Glomerular endothelial cell (primary cell): ENCODE data around the gene CYP19A1. TPM values are rescaled to one million over a fixed set of nuclear protein-coding genes. Genes with fewer than 3 reads are reported as not detected.
"Not testable (repeated sequence)": the region's sequence is repeated elsewhere in the genome, so short reads cannot be mapped to it uniquely, and the experiment has no call there.

Source experiments
- DNase-seq: peaks from one replicate; pipeline ENCODE4 v3.0.0-alpha.2; 2011; ENCODE audit warnings: low read depth, low spot score; ENCODE audit errors: extremely low read depth
- total RNA-seq: library from RNA; depleted of rRNA; stranded (reverse); fragments of >200 nt; gene quantifications from 2 replicates; pipeline ENCODE4 v1.2.3, GENCODE V29; 2015

CYP19A1 gene
- total RNA-seq, 1 donor from 2014 or later, result not detected

- DNase-seq, result no peak
Measured at GRCh38 chr15:51302480-51302879, 35.9 kb downstream of the CYP19A1 start.

GRCh38 chr15:51299187-51300015, 39.0 kb downstream of the CYP19A1 start:
- DNase-seq, result no peak

GRCh38 chr15:51298620-51299019, 39.8 kb downstream of the CYP19A1 start:
- DNase-seq, result no peak

- DNase-seq, result no peak
Measured at GRCh38 chr15:51290720-51291119, 47.7 kb downstream of the CYP19A1 start.

GRCh38 chr15:51289290-51289689, 49.1 kb downstream of the CYP19A1 start:
- DNase-seq, result no peak

GRCh38 chr15:51288143-51289065, 50.0 kb downstream of the CYP19A1 start:
- DNase-seq, result no peak

GRCh38 chr15:51286816-51287215, 51.6 kb downstream of the CYP19A1 start:
- no peak for DNase-seq

GRCh38 chr15:51285399-51285798, 53.0 kb downstream of the CYP19A1 start:
- DNase-seq, result no peak

GRCh38 chr15:51284871-51285270, 53.5 kb downstream of the CYP19A1 start:
- DNase-seq, result no peak

GRCh38 chr15:51283026-51283425, 55.4 kb downstream of the CYP19A1 start:
- DNase-seq, result no peak

GRCh38 chr15:51282241-51282640, 56.2 kb downstream of the CYP19A1 start:
- not testable (repeated sequence) for DNase-seq

- peak; percentile 9 for DNase-seq
Measured at GRCh38 chr15:51281368-51281967, 56.9 kb downstream of the CYP19A1 start.

GRCh38 chr15:51280838-51281237, 57.6 kb downstream of the CYP19A1 start:
- DNase-seq, result no peak

GRCh38 chr15:51279391-51279790, 59.0 kb downstream of the CYP19A1 start:
- no peak for DNase-seq

GRCh38 chr15:51277101-51277500, 61.3 kb downstream of the CYP19A1 start:
- no peak for DNase-seq

GRCh38 chr15:51274956-51275355, 63.4 kb downstream of the CYP19A1 start:
- DNase-seq, result no peak

- DNase-seq, result no peak
Measured at GRCh38 chr15:51270706-51271105, 67.7 kb downstream of the CYP19A1 start.

- DNase-seq, result no peak
Measured at GRCh38 chr15:51269496-51269895, 68.9 kb downstream of the CYP19A1 start.

- DNase-seq, result no peak
Measured at GRCh38 chr15:51267703-51268083, 70.7 kb downstream of the CYP19A1 start.

- DNase-seq, result no peak
Measured at GRCh38 chr15:51267051-51267702, 71.2 kb downstream of the CYP19A1 start.

GRCh38 chr15:51266656-51267050, 71.7 kb downstream of the CYP19A1 start:
- no peak for DNase-seq
